GM12891 (cell line): ENCODE measurements around the gene GPSM1.

Experiments used
- POLR2A ChIP-seq: IDR thresholded peaks from 2 replicates; pipeline ENCODE4 v1.6.1; 2011; ENCODE audit warnings: low read depth, low read length, control low read depth
- POLR2AphosphoS5 ChIP-seq: IDR thresholded peaks from 2 replicates; pipeline ENCODE4 v1.6.1; 2011; ENCODE audit warnings: low read depth, low read length, control low read depth

DNA sequence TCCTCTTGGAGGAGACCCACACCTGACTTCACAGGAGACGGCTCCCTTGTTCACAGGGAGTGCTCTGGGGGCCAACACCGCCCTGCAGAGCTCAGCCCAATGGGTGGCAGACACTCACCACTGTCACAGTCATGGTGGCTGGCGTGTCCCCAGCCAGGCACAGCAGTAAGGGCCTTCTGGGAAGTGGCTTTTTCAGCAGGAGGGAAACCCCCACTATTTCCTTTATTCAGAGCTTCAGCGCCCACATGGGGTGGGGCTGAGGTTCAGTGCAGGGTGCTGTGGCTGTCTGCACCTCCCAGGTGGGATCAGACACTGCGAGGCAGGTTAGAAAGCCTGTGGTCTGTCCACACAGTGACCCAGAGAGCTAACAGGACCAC is 76.2 kb downstream of the GPSM1 start:
- no peak for TF ChIP-seq POLR2A
- TF ChIP-seq POLR2AphosphoS5, result no peak; the same call in none of the 2 replicates
